Kidney (tissue), 14 donors: ENCODE data around the gene SH3RF3. TPM values are rescaled to one million over a fixed set of nuclear protein-coding genes. Genes with fewer than 3 reads are reported as not detected.
A peak's percentile ranks its signal among the peaks of the same experiment; 100 is the strongest.

ENCODE experiments used
- DNase-seq, 5 donors: peaks; one replicate each; pipeline ENCODE4 v3.0.0-alpha.2; 2013 to 2020
- FAIRE-seq: peaks from 2 replicates; lab custom pipeline; 2012; peaks lifted over from hg19 to GRCh38; lab: Jason Lieb, UNC
- H3K27ac ChIP-seq, 2 donors: one replicate each; pipeline ENCODE4 v1.7.0; 2013; ENCODE audit warnings: low read depth in 2 of 2, low read length in 2 of 2, inconsistent platforms in 1 of 2
- H3K27me3 ChIP-seq: one replicate; pipeline ENCODE4 v1.7.1; 2013; ENCODE audit warnings: low read length, inconsistent platforms; ENCODE audit not compliant: control insufficient read depth, insufficient read depth
- H3K36me3 ChIP-seq, 3 donors: one replicate each; pipeline versions ENCODE4 v1.7.0 to v1.7.1; 2013; ENCODE audit warnings: low read length in 3 of 3, control low read depth in 1 of 3, inconsistent platforms in 1 of 3; ENCODE audit not compliant: insufficient read depth in 3 of 3, control insufficient read depth in 2 of 3
- H3K4me1 ChIP-seq, 3 donors: one replicate each; pipeline versions ENCODE4 v1.7.0 to v1.7.1; 2013; ENCODE audit warnings: low read length in 3 of 3, inconsistent platforms in 1 of 3, low read depth in 1 of 3; ENCODE audit not compliant: control insufficient read depth in 2 of 3, insufficient read depth in 2 of 3
- H3K4me3 ChIP-seq, 3 donors: one replicate each; pipeline versions ENCODE4 v1.7.0 to v1.8.1; 2013; ENCODE audit warnings: low read length in 3 of 3, control low read depth in 1 of 3, inconsistent platforms in 1 of 3
- H3K9ac ChIP-seq, 3 donors: one replicate each; pipeline versions ENCODE4 v1.7.0 to v1.7.1; 2013; ENCODE audit warnings: low read length in 3 of 3, control low read depth in 1 of 3, inconsistent platforms in 1 of 3
- H3K9me3 ChIP-seq, 3 donors: one replicate each; pipeline versions ENCODE4 v1.7.0 to v1.7.1; 2013; ENCODE audit warnings: low read length in 3 of 3, control low read depth in 1 of 3, inconsistent platforms in 1 of 3; ENCODE audit not compliant: control insufficient read depth in 2 of 3, insufficient read depth in 1 of 3
- CTCF ChIP-seq: IDR thresholded peaks from 3 replicates; pipeline ENCODE4 v1.5.1; 2012; ENCODE audit warnings: mild to moderate bottlenecking, moderate library complexity, borderline replicate concordance; ENCODE audit not compliant: insufficient read depth; ENCODE audit errors: extremely low read depth
- intact Hi-C: fragments of 100-400 bp; cut with DNase I; formaldehyde crosslinking; loops from one replicate; pipeline ENCODE4 v1.11.1; 2022
- polyA plus RNA-seq: library from polyadenylated mRNA; stranded (reverse); fragments of 350-450 nt; fragmentation: Illumina TruSeq; extraction: RNeasy Lipid Tissue Mini Kit (QIAGEN cat#74804); gene quantifications from one replicate; pipeline ENCODE4 v1.2.3, GENCODE V29; 2014; ENCODE audit warnings: low read depth, low replicate concordance; ENCODE audit not compliant: insufficient read depth
- total RNA-seq: library from RNA; stranded (reverse); fragmentation: NEBNext Ultra II Directional; extraction: Animal tissue kit (Norgen Biotek cat#: 25700); gene quantifications from one replicate; pipeline ENCODE4 v1.2.1, GENCODE V29; 2021
- donor health status: control.
- donor health status: control.
- donor health status: control.
- donor health status: control.
- donor health status: control.
- donor health status: DM: yes; HTN: yes; CAD: no.
- donor health status: Normal renal cell carcinoma (clear cell type).

SH3RF3 gene
- total and polyA plus RNA-seq, 2 donors from 2014 or later = 1.7 to 10.7 TPM

GRCh38 chr2:109183871-109184270, 54.9 kb downstream of the SH3RF3 start:
- FAIRE-seq = no peak
- Histone ChIP-seq H3K4me1 (peaks cover 0 to 22% (median 16%) of the 10 kb centered on the region in 3 donors), H3K9me3 (no peaks in the 10 kb centered on the region), H3K27ac (no peak overlapping the region), H3K4me3 (no peak overlapping the region), H3K9ac (no peak overlapping the region), H3K36me3 (no peaks in the 10 kb centered on the region), H3K27me3 (no peaks in the 10 kb centered on the region)
- no peak for TF ChIP-seq CTCF
- intact Hi-C loops = no loop called here
- DNase-seq = no peak

- no peak for FAIRE-seq
- H3K4me3 ChIP-seq = no peak overlapping the region
- no peak overlapping the region for H3K27ac ChIP-seq
- H3K9ac ChIP-seq = no peak overlapping the region
- peak in 1 of 5 donors; percentile 37 for DNase-seq
- intact Hi-C loops = no loop called here
- no peak for TF ChIP-seq CTCF
- H3K9me3 ChIP-seq = no peaks in the 10 kb centered on the region
- peaks cover 0 to 22% (median 16%) of the 10 kb centered on the region in 3 donors for H3K4me1 ChIP-seq
- H3K27me3 ChIP-seq = no peaks in the 10 kb centered on the region
- H3K36me3 ChIP-seq = no peaks in the 10 kb centered on the region
Observed at GRCh38 chr2:109184368-109184767, 55.4 kb downstream of the SH3RF3 start.

- H3K4me3 ChIP-seq = no peak overlapping the region
- H3K9me3 ChIP-seq = no peaks in the 10 kb centered on the region
- TF ChIP-seq CTCF = no peak
- FAIRE-seq = peak; percentile 8
- no peaks in the 10 kb centered on the region for H3K27me3 ChIP-seq
- H3K36me3 ChIP-seq = no peaks in the 10 kb centered on the region
- H3K9ac ChIP-seq = no peak overlapping the region
- H3K4me1 ChIP-seq = peaks cover 0 to 22% (median 16%) of the 10 kb centered on the region in 3 donors
- peak in 3 of 5 donors; percentile 39 to 74 (median 61) for DNase-seq
- intact Hi-C loops = no loop called here
- H3K27ac ChIP-seq = peak overlapping the region; percentile 68 to 77
Observed at GRCh38 chr2:109185338-109185737, 56.3 kb downstream of the SH3RF3 start.
